GM19025 (cell line): Measurements from ENCODE around the gene ZNF234.
"Not testable (repeated sequence)": the region's sequence is repeated elsewhere in the genome, so short reads cannot be mapped to it uniquely, and the experiment has no call there.

Experiments
- ATAC-seq: cut with Tn5 transposase; IDR thresholded peaks from one replicate; pipeline ENCODE4 v1.9.1; 2021; ENCODE audit warnings: mild to moderate bottlenecking, low read depth, moderate library complexity; ENCODE audit not compliant: unreplicated experiment

Gene ZNF234

DNA sequence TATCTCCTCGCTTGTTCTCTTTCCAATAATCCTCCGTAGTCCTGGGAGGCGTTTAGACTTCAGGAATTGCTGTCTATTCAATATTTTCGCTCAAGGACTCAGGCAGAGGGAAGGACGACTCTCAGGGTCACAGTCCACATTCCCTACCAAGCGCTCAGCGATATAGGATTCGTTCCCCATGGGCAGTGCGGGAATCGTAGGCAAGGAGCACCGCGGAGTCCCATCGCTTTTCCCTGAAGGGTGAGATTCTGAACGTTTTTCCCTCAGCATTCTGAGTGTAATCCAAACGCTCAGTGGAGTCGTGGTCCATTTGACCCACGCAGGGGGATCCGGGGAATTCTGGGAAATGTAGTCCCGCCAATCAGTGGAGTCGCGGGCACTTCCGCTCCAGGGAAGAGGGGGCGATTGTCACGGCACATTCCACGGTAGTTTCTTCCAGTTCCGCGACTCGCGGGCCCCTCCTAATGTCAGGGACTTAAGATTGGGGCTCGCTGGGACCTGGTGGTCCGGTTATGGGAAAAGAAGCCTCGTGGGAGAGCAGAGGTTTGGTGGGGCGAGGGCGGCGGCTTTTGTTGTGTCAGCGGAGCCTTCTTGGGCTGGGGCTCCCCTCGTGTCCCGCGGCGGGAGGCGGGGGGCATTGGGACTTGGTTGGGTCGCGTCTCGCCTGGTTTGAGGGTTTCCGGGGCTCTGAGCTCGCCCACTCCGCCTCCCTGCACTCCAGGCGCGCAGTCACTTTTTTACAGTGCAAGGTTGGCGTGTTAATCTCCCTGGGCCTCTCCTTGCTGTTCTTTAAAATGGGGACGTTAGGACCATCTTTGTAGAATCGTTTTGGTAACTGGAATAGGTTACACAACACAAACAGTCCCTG is at the start of gene ZNF234:
TSS of gene ZNF234 (plus strand) at position 364 of the 868 bp plus-strand sequence. CDS start 3,079 bp downstream, outside the sequence.
- no peak for ATAC-seq

DNA sequence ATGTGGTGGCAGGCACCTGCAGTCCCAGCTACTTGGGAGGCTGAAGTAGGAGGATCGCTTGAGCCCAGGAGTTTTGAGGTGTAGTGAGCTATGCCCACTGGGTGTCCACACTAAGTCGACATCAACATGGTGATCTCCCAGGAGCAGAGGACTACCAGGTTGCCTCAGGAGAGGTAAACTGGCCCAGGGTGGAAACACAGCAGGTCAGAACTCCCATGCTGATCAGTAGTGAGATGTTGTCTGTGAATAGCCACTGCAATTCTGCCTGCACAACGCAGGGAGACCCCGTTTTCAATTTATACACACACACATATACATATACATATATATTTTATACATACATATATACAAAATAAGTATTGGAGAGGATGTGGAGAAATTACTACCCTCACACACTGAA is 49.2 kb upstream of the ZNF234 start:
- no peak for ATAC-seq

DNA sequence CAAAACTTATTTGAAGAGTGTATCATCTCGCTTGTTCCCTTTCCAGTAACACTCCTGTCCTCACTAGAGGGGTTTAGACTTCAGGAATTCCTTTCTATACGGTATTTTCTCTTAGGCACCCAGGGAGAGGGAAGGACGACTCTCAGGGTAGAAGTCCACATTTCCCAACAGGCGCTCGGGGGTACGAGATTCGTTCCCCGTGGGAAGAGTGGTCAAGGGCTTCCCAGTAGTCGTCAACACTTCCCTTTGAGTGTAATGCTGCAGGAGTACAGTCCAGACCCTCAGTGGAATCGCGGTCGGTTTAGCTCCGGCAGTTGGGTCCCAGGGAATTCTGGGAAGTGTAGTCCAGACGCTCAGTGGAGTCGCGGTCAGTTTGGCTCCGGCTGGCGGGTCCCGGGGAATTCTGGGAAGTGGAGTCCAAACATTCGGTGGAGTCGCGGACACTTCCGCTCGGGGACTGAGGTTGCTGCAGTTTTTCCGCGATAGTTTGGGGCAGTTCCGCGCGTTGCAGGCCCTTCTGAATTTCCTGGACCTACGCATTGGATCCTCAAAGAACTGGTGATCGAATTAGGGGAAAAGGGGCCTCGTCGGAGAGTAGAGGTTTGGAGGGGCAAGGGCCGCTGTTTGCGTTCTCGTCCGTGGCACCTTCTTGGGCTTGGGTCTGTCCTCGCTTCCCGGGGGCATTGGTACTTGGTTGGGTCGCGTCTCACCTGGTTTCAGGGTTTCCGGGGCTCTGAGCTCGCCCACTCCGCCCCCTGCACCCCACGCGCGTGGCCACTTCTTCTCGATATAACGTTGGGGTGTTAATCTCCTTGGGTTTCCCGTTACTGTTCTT is 47.2 kb upstream of the ZNF234 start, which contains the start of gene ZNF224:
TSS of gene ZNF224 (plus strand) at position 431 of the 835 bp plus-strand sequence. CDS start 3,513 bp downstream, outside the sequence.
- peak; percentile 81 for ATAC-seq

DNA sequence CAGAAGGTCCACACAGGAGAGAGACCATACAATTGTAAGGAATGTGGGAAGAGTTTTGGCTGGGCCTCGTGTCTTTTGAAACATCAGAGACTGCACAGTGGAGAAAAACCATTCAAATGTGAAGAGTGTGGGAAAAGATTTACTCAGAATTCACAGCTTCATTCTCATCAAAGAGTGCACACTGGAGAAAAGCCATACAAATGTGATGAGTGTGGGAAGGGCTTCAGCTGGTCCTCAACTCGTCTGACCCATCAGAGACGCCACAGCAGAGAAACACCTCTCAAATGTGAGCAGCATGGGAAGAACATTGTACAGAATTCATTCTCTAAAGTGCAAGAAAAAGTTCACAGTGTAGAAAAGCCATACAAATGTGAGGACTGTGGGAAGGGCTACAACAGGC is 33.6 kb upstream of the ZNF234 start:
- no peak for ATAC-seq

DNA sequence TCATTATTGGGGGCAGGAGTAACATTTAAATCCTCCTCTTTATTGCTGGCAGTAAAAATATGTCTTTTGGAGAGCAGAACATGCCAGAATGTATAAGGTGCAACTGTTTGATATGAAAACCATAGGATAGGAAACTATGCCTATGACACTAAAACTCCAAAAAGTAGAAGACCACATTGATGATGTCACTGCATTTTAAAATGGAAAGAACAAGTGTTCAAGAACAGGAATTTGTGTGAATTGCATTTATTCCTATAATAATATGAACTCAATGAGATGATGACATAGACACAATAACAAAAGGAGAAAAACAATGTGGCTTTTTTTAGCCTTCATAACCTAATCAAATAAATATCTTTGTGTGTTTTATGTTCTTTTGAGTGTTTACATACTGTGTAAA is 31.9 kb upstream of the ZNF234 start:
- ATAC-seq, result no peak

DNA sequence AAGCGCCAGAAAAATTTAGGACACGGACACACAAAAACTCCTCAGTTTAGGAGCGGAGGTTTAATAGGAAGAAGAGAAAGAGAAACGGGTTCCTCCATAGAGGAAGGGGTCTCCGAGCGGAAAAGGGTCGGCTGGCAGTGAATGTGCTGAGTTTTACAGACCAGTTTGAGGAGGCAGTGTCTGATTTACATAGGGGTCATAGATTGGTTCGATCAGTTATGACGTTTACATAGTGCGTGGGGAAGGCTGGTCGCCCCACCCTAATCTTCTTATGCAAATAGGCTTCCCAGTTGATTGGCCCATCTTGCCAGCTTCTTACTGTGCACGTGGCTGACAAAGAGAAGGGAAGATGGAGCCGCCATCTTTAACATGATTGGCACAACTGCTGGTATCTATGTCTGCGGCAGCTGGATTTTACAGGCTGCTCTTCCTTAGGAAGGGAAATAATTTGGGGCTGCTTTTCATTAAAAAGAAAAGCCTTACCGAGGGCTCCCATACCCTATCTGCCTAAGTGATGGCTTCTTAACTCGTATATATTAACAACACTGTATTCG is 29.4 kb upstream of the ZNF234 start:
- no peak for ATAC-seq

DNA sequence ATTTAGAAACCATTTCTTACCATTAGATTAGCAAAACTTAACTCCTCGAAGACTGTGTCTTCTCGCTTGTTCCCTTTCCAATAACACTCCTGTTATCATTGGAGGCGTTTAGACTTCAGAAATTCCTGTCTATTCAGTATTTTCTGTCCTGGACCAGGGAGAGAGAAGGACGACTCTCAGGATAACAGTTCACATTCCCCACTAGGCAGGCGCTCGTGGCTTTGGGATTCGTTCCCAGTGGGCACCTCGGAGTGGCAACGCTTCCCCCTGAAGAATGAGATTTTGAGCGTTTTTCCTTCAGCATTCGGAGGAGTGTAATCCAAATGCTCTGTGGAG is 28.6 kb upstream of the ZNF234 start:
- no peak for ATAC-seq

DNA sequence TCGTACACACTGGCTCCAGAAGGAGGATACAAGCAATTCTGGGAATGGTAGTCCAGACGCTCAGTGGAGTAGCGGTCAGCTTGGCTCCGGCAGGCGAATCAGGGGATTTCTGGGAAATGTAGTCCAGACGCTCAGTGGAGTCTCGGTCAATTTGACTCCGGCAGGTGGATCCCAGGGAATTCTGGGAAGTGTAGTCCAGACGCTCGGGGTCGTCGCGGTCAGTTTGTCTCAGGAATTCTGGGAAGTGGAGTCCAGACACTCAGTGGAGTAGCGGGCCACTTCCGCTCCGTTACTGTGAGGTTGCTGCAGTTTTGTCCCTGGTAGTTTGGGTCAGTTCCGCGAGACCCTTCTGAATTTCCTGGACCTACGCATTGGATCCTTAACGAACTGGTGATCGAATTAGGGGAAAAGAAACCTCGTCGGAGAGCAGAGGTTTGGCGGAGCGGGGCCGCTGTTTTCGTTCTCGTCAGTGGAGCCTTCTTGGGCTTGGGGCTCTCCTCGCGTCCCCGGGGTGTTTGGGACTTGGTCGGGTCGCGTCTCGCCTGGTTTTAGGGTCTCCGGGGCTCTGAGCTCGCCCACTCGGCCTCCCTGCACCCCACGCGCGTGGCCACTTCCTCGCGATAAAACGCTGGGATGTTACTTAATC is 28.1 kb upstream of the ZNF234 start, which contains the start of gene ZNF225:
TSS of gene ZNF225 (plus strand) at position 262 of the 646 bp plus-strand sequence. CDS start 2,429 bp downstream, outside the sequence.
- peak; percentile 89 for ATAC-seq

DNA sequence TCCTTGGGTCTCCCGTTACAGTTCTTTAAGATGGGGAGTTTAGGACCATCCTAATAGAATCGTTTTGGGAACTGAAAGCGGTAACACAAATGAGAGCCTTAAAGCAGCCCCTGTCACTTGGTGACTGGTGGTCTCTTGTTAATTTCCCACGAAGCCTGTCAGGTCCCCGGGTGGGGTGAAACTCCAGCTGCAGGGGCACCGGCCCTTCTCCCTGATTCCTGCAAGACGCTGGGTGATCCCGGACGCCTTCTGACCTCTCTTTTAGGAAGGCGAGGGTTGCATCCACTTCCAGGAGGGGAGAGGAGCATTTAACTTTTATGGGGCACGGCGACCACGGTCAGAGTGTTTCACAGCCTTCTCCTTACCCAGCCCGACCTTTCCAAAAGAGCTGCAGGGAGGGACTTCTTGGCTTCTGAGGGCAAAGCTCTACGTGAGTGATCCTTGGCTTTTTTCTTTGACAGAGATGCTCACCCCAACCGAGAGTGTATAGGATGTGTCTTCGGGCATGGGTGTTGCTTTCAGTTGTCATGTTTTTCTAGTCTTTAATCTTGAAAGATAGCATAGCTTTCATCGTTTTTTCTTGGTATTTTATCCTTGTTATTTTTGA is 27.5 kb upstream of the ZNF234 start:
- ATAC-seq, result no peak

DNA sequence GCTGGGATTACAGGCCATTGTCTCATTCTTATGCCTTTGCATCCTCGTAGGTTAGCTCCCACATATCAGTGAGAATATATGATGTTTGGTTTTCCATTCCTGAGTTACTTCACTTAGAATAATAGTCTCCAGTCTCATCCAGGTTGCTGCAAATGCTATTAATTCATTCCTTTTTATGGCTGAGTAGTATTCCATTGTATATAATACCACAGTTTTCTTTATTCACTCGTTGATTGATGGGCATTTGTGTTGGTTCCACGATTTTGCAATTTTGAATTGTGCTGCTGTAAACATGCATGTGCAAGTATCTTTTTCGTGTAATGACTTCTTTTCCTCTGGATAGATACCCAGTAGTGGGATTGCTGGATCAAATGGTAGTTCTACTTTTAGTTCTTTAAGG is 20.2 kb upstream of the ZNF234 start:
- not testable (repeated sequence) for ATAC-seq

DNA sequence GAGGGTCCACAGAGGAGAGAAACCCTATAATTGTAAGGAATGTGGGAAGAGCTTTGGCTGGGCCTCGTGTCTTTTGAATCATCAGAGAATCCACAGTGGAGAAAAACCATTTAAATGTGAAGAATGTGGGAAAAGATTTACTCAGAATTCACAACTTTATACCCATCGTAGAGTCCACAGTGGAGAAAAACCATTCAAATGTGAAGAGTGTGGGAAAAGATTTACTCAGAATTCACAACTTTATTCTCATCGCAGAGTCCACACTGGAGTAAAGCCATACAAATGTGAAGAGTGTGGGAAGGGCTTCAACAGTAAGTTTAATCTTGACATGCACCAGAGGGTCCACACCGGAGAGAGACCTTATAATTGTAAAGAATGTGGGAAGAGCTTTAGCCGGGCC is 9.4 kb upstream of the ZNF234 start:
- ATAC-seq, result no peak

DNA sequence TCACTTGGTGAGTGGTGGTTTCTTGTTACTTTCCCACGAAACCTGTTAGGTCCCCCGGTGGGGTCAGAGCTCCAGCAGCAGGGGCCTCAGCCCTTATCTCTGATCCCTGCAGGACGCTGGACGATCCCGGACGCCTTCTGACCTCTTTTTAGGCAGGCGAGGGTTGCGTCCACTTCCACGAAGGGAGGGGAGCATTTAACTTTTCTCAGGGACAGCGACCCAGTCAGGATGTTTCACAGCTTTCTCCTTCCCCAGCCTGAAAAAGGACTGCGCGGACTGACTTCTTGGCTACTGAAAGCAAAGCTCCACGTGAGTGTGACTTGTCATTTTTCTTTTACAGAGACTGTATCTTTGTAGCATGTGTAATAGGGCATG is 692 bp downstream of the ZNF234 start:
- no peak for ATAC-seq

DNA sequence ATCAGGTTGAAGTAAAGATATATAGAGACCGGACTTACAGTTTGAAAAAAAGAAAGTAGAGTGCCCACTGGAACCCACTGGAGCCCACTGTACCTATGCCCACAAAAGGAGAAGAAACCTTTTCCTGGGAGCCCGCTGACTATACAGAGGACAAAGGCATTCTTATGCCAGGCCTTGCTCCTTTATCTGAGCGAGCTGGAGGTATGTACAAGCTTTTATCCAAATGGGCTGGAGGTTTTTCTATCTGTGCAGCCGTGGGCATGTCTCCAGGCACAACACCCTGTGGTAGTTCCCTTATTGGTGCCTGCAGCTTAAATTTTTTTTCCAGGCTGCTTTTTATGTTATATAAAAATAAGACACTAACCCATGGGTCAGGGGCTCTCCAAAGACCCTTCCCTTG is 8.4 kb downstream of the ZNF234 start:
- no peak for ATAC-seq

DNA sequence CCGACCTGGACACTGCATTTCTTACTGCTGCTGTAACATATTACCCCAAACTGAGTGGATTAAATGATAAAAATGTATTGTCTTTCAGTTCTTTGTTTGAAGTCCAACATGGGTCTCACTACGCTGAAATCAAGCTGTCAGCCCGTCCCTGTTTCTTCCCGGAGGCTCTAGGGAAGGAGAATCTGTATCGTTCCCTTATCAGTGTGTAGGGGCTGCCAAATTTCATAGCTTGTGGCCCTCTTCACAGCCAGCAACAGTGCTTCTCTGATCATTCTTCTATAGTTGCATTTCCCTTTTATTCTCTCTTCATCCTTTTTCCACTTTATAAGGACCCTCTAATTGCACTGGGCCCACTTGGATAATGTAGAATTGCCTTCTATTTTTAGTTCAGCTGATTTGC is 10.1 kb downstream of the ZNF234 start:
- no peak for ATAC-seq

DNA sequence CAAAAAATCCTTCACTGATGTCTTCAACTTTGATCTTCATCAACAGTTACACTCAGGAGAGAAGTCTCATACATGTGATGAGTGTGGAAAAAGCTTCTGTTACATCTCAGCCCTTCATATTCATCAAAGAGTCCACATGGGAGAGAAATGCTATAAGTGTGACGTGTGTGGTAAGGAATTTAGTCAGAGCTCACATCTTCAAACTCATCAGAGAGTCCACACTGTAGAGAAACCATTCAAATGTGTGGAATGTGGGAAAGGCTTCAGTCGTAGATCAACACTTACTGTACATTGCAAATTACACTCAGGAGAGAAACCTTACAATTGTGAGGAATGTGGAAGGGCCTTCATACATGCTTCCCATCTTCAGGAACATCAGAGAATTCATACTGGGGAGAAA is 15.1 kb downstream of the ZNF234 start:
- no peak for ATAC-seq

DNA sequence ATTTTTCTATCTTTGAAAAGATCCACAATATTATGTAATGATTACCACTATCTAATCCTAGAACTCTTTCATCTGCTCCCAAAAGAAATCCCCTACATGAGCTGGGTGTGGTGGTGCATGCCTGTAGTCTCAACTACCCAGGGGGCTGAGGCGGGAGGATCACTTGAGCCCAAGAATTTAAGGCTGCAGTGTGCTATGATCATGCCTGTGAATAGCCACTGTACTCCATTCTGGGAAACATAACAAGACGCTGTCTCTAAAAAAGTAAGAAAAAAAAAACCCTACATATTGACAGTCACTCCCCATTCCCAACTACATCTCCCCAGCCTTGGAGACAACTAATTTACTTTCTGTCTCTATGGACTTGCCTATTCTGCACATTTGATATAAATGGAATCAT is 22.4 kb downstream of the ZNF234 start:
- no peak for ATAC-seq

DNA sequence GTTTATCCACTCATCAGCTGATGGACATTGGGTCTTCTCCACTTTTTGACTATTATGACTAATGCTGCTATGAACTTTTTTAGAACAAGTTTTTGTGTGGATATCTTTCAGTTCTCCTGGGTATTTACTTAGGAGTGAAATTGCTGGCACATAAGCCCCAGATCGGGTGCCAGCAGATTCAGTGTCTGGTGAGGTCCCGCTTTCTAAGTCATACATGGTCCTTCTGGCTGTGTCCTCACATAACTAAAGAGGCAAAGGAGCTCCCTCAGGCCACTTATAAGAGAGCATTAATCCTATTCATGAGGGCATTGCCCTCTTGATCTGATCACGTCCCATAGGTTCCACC is 22.9 kb downstream of the ZNF234 start:
- peak; percentile 10 for ATAC-seq

DNA sequence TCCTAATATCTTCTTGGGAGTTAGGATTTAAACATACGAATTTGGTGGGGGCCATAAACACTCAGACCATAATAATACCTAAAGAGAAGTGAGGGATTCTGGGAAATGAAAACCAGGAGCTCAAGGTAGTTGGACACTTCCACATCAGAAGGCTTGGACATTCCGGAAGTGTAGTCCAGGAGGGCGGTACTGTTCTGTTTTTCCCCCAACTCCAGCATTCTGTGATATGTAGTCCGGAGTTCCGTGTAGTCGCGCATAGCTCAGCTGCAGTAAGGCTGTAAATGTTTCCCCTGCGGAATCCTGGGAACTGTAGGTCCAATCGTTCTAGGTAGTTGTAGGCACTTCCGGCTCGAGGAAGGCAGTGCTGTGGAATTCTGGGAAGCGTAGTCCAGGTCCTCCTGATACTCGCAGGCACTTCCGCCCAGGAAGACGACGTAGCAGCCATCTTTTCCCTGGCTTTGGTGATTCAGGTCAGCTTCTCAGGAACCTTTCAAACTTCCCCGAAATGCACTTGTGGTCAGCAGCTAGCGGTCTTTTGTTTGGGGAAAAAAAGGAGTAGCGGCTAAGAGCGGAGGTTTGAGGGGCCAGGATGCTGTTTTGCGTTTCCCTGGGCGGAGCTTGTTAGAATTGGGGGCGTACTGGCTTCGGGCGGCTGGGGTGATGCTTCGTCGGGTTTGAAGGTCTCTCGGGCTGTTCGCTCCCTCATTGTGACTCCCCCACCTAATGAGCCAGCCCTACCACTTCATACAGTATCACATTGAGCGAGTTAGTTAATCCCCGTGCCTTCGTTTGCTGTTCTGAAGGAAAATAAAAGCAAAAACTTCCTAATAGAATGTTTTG is 23.5 kb downstream of the ZNF234 start, which contains the start of gene ZNF226:
TSS of gene ZNF226 (plus strand) at position 428 of the 840 bp plus-strand sequence. CDS start 4,981 bp downstream, outside the sequence.
- peak; percentile 84 for ATAC-seq

DNA sequence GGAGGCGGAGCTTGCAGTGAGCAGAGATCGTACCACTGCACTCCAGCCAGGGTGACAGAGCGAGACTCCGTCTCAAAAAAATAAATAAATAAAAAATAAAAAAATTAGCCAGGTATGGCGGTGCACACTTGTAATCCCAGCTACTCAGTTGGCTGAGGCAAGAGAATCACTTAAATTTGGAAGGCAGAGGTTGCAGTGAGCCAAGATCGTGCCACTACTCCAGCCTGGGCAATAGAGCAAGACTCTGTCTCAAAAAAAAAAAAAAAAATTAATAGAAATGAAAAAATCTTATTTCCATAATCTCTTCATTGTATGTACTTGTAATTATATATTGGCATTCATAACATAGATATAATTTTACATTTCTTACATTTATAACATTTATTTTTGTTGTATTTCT is 29.3 kb downstream of the ZNF234 start:
- not testable (repeated sequence) for ATAC-seq
